Measurements from ENCODE around the gene MYO18B. TPM values are rescaled to one million over a fixed set of nuclear protein-coding genes. Genes with fewer than 3 reads are reported as not detected.

Gene MYO18B
- total and polyA plus RNA-seq, 2 donors (not counting 1 experiment from before 2014, with no cell fraction given) = 0.15 TPM; not detected in 1

- ATAC-seq (ENCODE audit: low read depth) (no peak), DNase-seq (no peak)
- Histone ChIP-seq H3K4me3 (ENCODE audit: control extremely low read depth in 1 of 5, extremely low read depth in 1 of 5, insufficient read depth in 1 of 5, low read depth in 2 of 5, low read length in 4 of 5) (no peak overlapping the region), H3K9ac (ENCODE audit: low read length) (no peak overlapping the region), H3K36me3 (replicated peaks in 1 of 2; ENCODE audit: control extremely low read depth in 1 of 2, control insufficient read depth in 1 of 2, extremely low read depth in 1 of 2, insufficient read depth in 2 of 2, low read length in 1 of 2) (no peaks in the 10 kb centered on the region), H3K79me2 (ENCODE audit: control insufficient read depth, insufficient read depth, low read length) (no peaks in the 10 kb centered on the region), H3K4me1 (ENCODE audit: control insufficient read depth in 2 of 2, insufficient read depth in 2 of 2, low read length in 2 of 2) (no peaks in the 10 kb centered on the region), H2AFZ (ENCODE audit: insufficient read depth, low read depth, low read length, poor library complexity, severe bottlenecking) (no peak overlapping the region), H3K27ac (ENCODE audit: low read length in 2 of 2) (no peak overlapping the region), H3K4me2 (replicated peaks; ENCODE audit: low read depth, low read length, poor library complexity, severe bottlenecking) (no peak overlapping the region), H4K20me1 (ENCODE audit: control insufficient read depth, insufficient read depth, low read length, poor library complexity, severe bottlenecking) (no peaks in the 10 kb centered on the region), H3K27me3 (replicated peaks in 1 of 4; ENCODE audit: control extremely low read depth in 1 of 4, control insufficient read depth in 3 of 4, insufficient read depth in 4 of 4, low read length in 3 of 4) (peaks cover 0 to 11% (median 2%) of the 10 kb centered on the region in 4 experiments), H3K9me3 (ENCODE audit: control extremely low read depth in 1 of 3, control insufficient read depth in 2 of 3, insufficient read depth in 1 of 3, low read length in 2 of 3) (peaks cover 0 to 4% (median 0%) of the 10 kb centered on the region in 3 donors)
- no peak for TF ChIP-seq EZH2 (IDR thresholded peaks at IDR 0.05; ENCODE audit: borderline replicate concordance, insufficient read depth, low read depth, low read length, poor library complexity, severe bottlenecking)
- no peak for TF ChIP-seq CTCF (IDR thresholded peaks at IDR 0.05)
- 80% methylated on average over 8 of the region's 8 CpGs for WGBS (ENCODE audit: insufficient coverage)
- Mint-ChIP-seq H3K27ac (no peak overlapping the region), H3K4me3 (no peak overlapping the region), H3K27me3 (peaks cover 41% of the 10 kb centered on the region), H3K4me1 (no peaks in the 10 kb centered on the region), H3K9me3 (ENCODE audit: insufficient read depth) (no peaks in the 10 kb centered on the region)
- CTCF ChIA-PET = no interaction called here
- intact Hi-C loops (cut with micrococcal nuclease) = no loop called here
- POLR2A ChIA-PET = no interaction called here
Observed at GRCh38 chr22:25923914-25924313, 181.9 kb downstream of the MYO18B start.

- no peak overlapping the region for H3K4me3 ChIP-seq (ENCODE audit: control extremely low read depth in 1 of 5, extremely low read depth in 1 of 5, insufficient read depth in 1 of 5, low read depth in 2 of 5, low read length in 4 of 5)
- ChIA-PET POLR2A (no interaction called here), CTCF (no interaction called here)
- no peak overlapping the region for H3K27ac Mint-ChIP-seq
- no peak overlapping the region for H3K4me2 ChIP-seq (replicated peaks; ENCODE audit: low read depth, low read length, poor library complexity, severe bottlenecking)
- H3K27me3 ChIP-seq (replicated peaks in 1 of 4; ENCODE audit: control extremely low read depth in 1 of 4, control insufficient read depth in 3 of 4, insufficient read depth in 4 of 4, low read length in 3 of 4) = peaks cover 0 to 3% (median 1%) of the 10 kb centered on the region in 4 experiments
- H3K4me3 Mint-ChIP-seq = no peak overlapping the region
- peaks cover 33% of the 10 kb centered on the region for H3K27me3 Mint-ChIP-seq
- DNase-seq (no peak), ATAC-seq (ENCODE audit: low read depth) (no peak)
- H3K4me1 ChIP-seq (ENCODE audit: control insufficient read depth in 2 of 2, insufficient read depth in 2 of 2, low read length in 2 of 2) = no peaks in the 10 kb centered on the region
- H3K9me3 ChIP-seq (ENCODE audit: control extremely low read depth in 1 of 3, control insufficient read depth in 2 of 3, insufficient read depth in 1 of 3, low read length in 2 of 3) = peaks cover 0 to 3% (median 0%) of the 10 kb centered on the region in 3 donors
- intact Hi-C loops (cut with micrococcal nuclease) = no loop called here
- H2AFZ ChIP-seq (ENCODE audit: insufficient read depth, low read depth, low read length, poor library complexity, severe bottlenecking) = no peak overlapping the region
- H4K20me1 ChIP-seq (ENCODE audit: control insufficient read depth, insufficient read depth, low read length, poor library complexity, severe bottlenecking) = no peaks in the 10 kb centered on the region
- H3K79me2 ChIP-seq (ENCODE audit: control insufficient read depth, insufficient read depth, low read length) = no peaks in the 10 kb centered on the region
- no peaks in the 10 kb centered on the region for H3K4me1 Mint-ChIP-seq
- TF ChIP-seq CTCF (IDR thresholded peaks at IDR 0.05) (no peak), EZH2 (IDR thresholded peaks at IDR 0.05; ENCODE audit: borderline replicate concordance, insufficient read depth, low read depth, low read length, poor library complexity, severe bottlenecking) (no peak)
- no peak overlapping the region for H3K27ac ChIP-seq (ENCODE audit: low read length in 2 of 2)
- no peaks in the 10 kb centered on the region for H3K36me3 ChIP-seq (replicated peaks in 1 of 2; ENCODE audit: control extremely low read depth in 1 of 2, control insufficient read depth in 1 of 2, extremely low read depth in 1 of 2, insufficient read depth in 2 of 2, low read length in 1 of 2)
- no peak overlapping the region for H3K9ac ChIP-seq (ENCODE audit: low read length)
- WGBS (ENCODE audit: insufficient coverage) = 90% methylated on average over 2 of the region's 3 CpGs
- no peaks in the 10 kb centered on the region for H3K9me3 Mint-ChIP-seq (ENCODE audit: insufficient read depth)
Observed at GRCh38 chr22:25928038-25928437, 186.1 kb downstream of the MYO18B start.
